ENCODE results near the gene LYPD1.

The LYPD1 gene

DNA sequence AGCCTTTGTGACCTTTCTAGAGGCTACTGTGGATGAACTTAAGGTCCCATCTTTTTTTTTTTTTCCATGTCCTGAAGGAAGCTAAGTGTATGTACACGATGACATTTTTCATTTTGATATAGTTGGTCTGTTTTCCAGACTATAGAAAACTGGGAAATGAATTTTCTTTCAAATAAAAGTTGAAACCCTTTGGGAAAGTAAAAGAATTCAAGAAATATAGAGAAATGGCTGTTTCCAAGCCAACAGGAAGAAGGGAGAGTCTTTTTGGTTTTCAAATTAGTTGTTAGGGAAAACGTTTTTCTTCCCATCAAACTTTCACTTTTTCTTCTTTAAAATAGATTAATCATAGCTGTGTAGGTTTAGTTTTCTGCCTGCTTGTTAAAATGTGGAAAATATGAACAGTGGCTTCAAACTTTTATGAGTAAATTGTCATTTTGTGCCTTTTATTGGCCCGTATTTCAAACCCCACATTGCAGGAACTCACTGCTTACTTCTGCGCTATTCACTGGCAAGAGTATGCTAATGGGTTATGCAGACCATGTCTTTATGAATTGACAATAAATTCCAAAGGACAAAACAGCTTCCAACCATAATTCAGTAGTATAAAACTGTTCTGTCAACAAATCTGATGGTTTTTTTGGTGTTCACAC, 27.7 kb upstream of the LYPD1 start (continued):
- TF ChIP-seq SETDB1 (IDR thresholded peaks at IDR 0.05; ENCODE audit: insufficient read length, low read length) (no peak), ZNF19 (tag by site-specific recombination; IDR thresholded peaks at IDR 0.05; ENCODE audit: low read depth) (no peak)

DNA sequence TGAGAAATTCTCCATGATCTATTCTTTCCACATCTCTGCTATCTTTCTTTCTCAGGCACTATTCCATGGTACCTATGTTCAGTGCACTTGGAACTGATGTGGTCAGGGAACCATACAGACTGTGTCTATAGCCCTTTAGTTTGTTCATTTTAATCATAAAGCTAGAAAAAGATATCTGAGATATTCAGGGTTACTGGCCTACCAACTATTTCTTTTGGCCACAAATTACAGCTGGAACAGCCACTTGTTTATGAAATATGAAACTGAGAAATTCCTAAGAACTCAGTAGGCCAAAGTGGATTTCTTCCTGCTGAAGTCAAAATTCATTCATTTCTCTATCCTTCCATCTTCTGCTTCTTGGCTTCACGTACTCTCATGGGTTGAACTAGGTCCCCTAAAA, 22.8 kb upstream of the LYPD1 start:
- Histone ChIP-seq H3K4me1 (ENCODE audit: control insufficient read depth, insufficient read depth, low read length) (no peaks in the 10 kb centered on the region), H3K36me3 (ENCODE audit: control insufficient read depth in 2 of 2, insufficient read depth in 1 of 2, low read length in 2 of 2) (no peaks in the 10 kb centered on the region), H3K4me3 (ENCODE audit: low read depth, low read length) (no peak overlapping the region), H3K27ac (ENCODE audit: extremely low read depth, low read depth, low read length) (no peak overlapping the region), H3K9me3 (ENCODE audit: control insufficient read depth, insufficient read depth, low read depth, low read length) (no peaks in the 10 kb centered on the region)
- TF ChIP-seq ZNF121 (tag by site-specific recombination; IDR thresholded peaks at IDR 0.05): no peak
- TF ChIP-seq, protein P1, sequence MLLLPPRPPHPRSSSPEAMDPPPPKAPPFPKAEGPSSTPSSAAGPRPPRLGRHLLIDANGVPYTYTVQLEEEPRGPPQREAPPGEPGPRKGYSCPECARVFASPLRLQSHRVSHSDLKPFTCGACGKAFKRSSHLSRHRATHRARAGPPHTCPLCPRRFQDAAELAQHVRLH (tag by site-specific recombination; IDR thresholded peaks at IDR 0.05): no peak
- no peak for TF ChIP-seq ZNF175 (tag by site-specific recombination; IDR thresholded peaks at IDR 0.05)
- TF ChIP-seq ZNF112 (tag by site-specific recombination; IDR thresholded peaks at IDR 0.05): no peak
- TF ChIP-seq REPIN1 (tag by site-specific recombination; IDR thresholded peaks at IDR 0.05; ENCODE audit: low read depth): no peak
- no peak for TF ChIP-seq ZNF555 (tag by site-specific recombination; conservative IDR thresholded peaks at IDR 0.05)
- TF ChIP-seq, protein P2, sequence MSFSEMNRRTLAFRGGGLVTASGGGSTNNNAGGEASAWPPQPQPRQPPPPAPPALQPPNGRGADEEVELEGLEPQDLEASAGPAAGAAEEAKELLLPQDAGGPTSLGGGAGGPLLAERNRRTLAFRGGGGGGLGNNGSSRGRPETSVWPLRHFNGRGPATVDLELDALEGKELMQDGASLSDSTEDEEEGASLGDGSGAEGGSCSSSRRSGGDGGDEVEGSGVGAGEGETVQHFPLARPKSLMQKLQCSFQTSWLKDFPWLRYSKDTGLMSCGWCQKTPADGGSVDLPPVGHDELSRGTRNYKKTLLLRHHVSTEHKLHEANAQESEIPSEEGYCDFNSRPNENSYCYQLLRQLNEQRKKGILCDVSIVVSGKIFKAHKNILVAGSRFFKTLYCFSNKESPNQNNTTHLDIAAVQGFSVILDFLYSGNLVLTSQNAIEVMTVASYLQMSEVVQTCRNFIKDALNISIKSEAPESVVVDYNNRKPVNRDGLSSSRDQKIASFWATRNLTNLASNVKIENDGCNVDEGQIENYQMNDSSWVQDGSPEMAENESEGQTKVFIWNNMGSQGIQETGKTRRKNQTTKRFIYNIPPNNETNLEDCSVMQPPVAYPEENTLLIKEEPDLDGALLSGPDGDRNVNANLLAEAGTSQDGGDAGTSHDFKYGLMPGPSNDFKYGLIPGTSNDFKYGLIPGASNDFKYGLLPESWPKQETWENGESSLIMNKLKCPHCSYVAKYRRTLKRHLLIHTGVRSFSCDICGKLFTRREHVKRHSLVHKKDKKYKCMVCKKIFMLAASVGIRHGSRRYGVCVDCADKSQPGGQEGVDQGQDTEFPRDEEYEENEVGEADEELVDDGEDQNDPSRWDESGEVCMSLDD (tag by site-specific recombination; IDR thresholded peaks at IDR 0.05): no peak
- no peak for TF ChIP-seq ZNF211 (tag by site-specific recombination; IDR thresholded peaks at IDR 0.05; ENCODE audit: low read depth)
- TF ChIP-seq ZNF623 (tag by site-specific recombination; IDR thresholded peaks at IDR 0.05): no peak
- TF ChIP-seq, protein P3, sequence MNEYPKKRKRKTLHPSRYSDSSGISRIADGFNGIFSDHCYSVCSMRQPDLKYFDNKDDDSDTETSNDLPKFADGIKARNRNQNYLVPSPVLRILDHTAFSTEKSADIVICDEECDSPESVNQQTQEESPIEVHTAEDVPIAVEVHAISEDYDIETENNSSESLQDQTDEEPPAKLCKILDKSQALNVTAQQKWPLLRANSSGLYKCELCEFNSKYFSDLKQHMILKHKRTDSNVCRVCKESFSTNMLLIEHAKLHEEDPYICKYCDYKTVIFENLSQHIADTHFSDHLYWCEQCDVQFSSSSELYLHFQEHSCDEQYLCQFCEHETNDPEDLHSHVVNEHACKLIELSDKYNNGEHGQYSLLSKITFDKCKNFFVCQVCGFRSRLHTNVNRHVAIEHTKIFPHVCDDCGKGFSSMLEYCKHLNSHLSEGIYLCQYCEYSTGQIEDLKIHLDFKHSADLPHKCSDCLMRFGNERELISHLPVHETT (tag by site-specific recombination; IDR thresholded peaks at IDR 0.05): no peak
- no peak for TF ChIP-seq ZNF747 (tag by site-specific recombination; IDR thresholded peaks at IDR 0.05)
- no peak for TF ChIP-seq ZSCAN16 (tag by site-specific recombination; IDR thresholded peaks at IDR 0.05)
- no peak for TF ChIP-seq ZNF274 (IDR thresholded peaks at IDR 0.05; ENCODE audit: low read length)
- no peak for TF ChIP-seq ZNF274 (tag by site-specific recombination; IDR thresholded peaks at IDR 0.05; ENCODE audit: borderline replicate concordance)
- TF ChIP-seq, protein P4, sequence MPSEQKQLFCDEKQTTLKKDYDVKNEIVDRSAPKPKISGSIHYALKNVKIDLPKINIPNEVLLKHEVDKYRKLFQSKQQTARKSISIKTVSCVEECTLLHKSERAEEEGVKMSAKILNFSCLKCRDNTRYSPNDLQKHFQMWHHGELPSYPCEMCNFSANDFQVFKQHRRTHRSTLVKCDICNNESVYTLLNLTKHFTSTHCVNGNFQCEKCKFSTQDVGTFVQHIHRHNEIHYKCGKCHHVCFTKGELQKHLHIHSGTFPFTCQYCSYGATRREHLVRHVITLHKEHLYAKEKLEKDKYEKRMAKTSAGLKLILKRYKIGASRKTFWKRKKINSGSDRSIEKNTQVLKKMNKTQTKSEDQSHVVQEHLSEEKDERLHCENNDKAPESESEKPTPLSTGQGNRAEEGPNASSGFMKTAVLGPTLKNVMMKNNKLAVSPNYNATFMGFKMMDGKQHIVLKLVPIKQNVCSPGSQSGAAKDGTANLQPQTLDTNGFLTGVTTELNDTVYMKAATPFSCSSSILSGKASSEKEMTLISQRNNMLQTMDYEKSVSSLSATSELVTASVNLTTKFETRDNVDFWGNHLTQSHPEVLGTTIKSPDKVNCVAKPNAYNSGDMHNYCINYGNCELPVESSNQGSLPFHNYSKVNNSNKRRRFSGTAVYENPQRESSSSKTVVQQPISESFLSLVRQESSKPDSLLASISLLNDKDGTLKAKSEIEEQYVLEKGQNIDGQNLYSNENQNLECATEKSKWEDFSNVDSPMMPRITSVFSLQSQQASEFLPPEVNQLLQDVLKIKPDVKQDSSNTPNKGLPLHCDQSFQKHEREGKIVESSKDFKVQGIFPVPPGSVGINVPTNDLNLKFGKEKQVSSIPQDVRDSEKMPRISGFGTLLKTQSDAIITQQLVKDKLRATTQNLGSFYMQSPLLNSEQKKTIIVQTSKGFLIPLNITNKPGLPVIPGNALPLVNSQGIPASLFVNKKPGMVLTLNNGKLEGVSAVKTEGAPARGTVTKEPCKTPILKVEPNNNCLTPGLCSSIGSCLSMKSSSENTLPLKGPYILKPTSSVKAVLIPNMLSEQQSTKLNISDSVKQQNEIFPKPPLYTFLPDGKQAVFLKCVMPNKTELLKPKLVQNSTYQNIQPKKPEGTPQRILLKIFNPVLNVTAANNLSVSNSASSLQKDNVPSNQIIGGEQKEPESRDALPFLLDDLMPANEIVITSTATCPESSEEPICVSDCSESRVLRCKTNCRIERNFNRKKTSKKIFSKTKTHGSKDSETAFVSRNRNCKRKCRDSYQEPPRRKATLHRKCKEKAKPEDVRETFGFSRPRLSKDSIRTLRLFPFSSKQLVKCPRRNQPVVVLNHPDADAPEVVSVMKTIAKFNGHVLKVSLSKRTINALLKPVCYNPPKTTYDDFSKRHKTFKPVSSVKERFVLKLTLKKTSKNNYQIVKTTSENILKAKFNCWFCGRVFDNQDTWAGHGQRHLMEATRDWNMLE (tag by site-specific recombination; conservative IDR thresholded peaks at IDR 0.05; ENCODE audit: low read depth): no peak
- ChIA-PET CTCF (interaction anchor here (0.6 kb wide), 1 partner anchor 483 kb away, joined by 4 read pairs; no protein-coding TSS in a partner anchor), POLR2A (no interaction called here)
